ENCODE data around the gene TIPRL.
"Not testable (repeated sequence)": the region's sequence is repeated elsewhere in the genome, so short reads cannot be mapped to it uniquely, and the experiment has no call there.

The TIPRL gene

GRCh38 chr1:168159979-168160378, 18.8 kb upstream of the TIPRL start:
- no peak for DNase-seq

GRCh38 chr1:168161459-168161858, 17.3 kb upstream of the TIPRL start:
- DNase-seq = no peak

- DNase-seq = no peak
These were observed 15.1 kb upstream of the TIPRL start for GRCh38 chr1:168163670-168164069.

- DNase-seq = no peak
These were observed 14.0 kb upstream of the TIPRL start for GRCh38 chr1:168164771-168165170.

GRCh38 chr1:168167806-168168205, 11.0 kb upstream of the TIPRL start:
- no peak for DNase-seq

GRCh38 chr1:168170564-168171508, 7.9 kb upstream of the TIPRL start:
- DNase-seq = no peak

- DNase-seq = no peak
These were observed 6.4 kb upstream of the TIPRL start for GRCh38 chr1:168172250-168172915.

GRCh38 chr1:168178227-168178637, 530 bp upstream of the TIPRL start:
- no peak for DNase-seq

- DNase-seq = no peak
These were observed 831 bp downstream of the TIPRL start for GRCh38 chr1:168179438-168180147.

GRCh38 chr1:168180148-168180524, 1.4 kb downstream of the TIPRL start:
- no peak for DNase-seq

- not testable (repeated sequence) for DNase-seq
These were observed 2.4 kb downstream of the TIPRL start for GRCh38 chr1:168181063-168181720.

- DNase-seq = no peak
These were observed 8.4 kb downstream of the TIPRL start for GRCh38 chr1:168187177-168187576.

GRCh38 chr1:168190403-168190802, 11.6 kb downstream of the TIPRL start:
- DNase-seq = no peak

GRCh38 chr1:168195199-168196135, 16.7 kb downstream of the TIPRL start:
- DNase-seq = no peak

GRCh38 chr1:168199056-168199455, 20.3 kb downstream of the TIPRL start:
- no peak for DNase-seq

- DNase-seq = no peak
These were observed 24.3 kb downstream of the TIPRL start for GRCh38 chr1:168202941-168203654.

GRCh38 chr1:168206111-168206510, 27.3 kb downstream of the TIPRL start:
- DNase-seq = no peak

GRCh38 chr1:168207673-168208072, 28.9 kb downstream of the TIPRL start:
- DNase-seq = not testable (repeated sequence)

GRCh38 chr1:168210312-168210711, 31.6 kb downstream of the TIPRL start:
- no peak for DNase-seq

- no peak for DNase-seq
These were observed 34.6 kb downstream of the TIPRL start for GRCh38 chr1:168213349-168213748.

GRCh38 chr1:168216171-168216570, 37.4 kb downstream of the TIPRL start:
- DNase-seq = no peak
